Effector memory CD8-positive, alpha-beta T cell (primary cell): ENCODE results near the gene DLGAP1.
"Not testable (repeated sequence)": the region's sequence is repeated elsewhere in the genome, so short reads cannot be mapped to it uniquely, and the experiment has no call there.

Experiments used
- ATAC-seq: fragments of 150-1000 bp; cut with Tn5 transposase; replicated peaks from 2 replicates; pipeline ENCODE4 v1.10.0; 2021; ENCODE audit warnings: mild to moderate bottlenecking, moderate library complexity
- DNase-seq, 3 experiments: peaks; one replicate each; pipeline ENCODE4 v3.0.0; 2021
- H3K27ac Mint-ChIP-seq, 2 donors: one replicate each; pipeline ENCODE4 v1.8.0; 2022; ENCODE audit warnings: mild to moderate bottlenecking in 2 of 2, mixed read lengths in 2 of 2, moderate library complexity in 2 of 2
- H3K27me3 Mint-ChIP-seq, 2 donors: one replicate each; pipeline ENCODE4 v1.8.0; 2022; ENCODE audit warnings: mixed read lengths in 2 of 2
- H3K36me3 Mint-ChIP-seq: one replicate; pipeline ENCODE4 v1.8.0; 2022; ENCODE audit warnings: mild to moderate bottlenecking, moderate library complexity, mixed read lengths; ENCODE audit not compliant: insufficient read depth
- H3K4me1 Mint-ChIP-seq, 2 donors: one replicate each; pipeline ENCODE4 v1.8.0; 2022; ENCODE audit warnings: low read depth in 2 of 2, mixed read lengths in 2 of 2
- H3K4me3 Mint-ChIP-seq, 2 donors: one replicate each; pipeline ENCODE4 v1.8.0; 2022; ENCODE audit warnings: mild to moderate bottlenecking in 2 of 2, mixed read lengths in 2 of 2, moderate library complexity in 2 of 2
- H3K9me3 Mint-ChIP-seq, 2 donors: one replicate each; pipeline ENCODE4 v1.8.0; 2022; ENCODE audit warnings: mixed read lengths in 2 of 2

The DLGAP1 gene

DNA sequence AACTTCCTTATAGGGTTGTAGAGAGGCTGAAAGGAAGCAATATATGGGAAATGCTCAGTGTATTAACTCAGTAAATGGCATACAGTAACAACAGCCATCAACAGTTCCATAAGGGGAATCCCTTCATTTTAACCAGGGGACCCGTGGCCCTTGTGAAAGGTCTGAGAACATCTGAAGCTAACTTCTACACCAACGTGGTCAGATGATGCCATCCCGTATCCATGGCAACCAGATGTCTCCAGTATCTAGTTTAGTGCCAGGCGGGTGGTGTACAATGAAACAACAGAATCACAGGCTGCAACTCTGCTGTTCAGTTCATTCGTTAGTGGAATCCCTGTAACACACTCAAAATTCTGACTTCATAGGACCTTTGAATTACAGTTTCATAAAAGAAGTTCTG is 842.8 kb downstream of the DLGAP1 start:
- H3K27ac Mint-ChIP-seq = no peak overlapping the region
- DNase-seq = no peak
- no peak overlapping the region for H3K4me3 Mint-ChIP-seq
- peaks cover 0 to 4% of the 10 kb centered on the region in 2 donors for H3K4me1 Mint-ChIP-seq
- no peak for ATAC-seq
- no peaks in the 10 kb centered on the region for H3K36me3 Mint-ChIP-seq
- H3K9me3 Mint-ChIP-seq = no peaks in the 10 kb centered on the region
- no peaks in the 10 kb centered on the region for H3K27me3 Mint-ChIP-seq

DNA sequence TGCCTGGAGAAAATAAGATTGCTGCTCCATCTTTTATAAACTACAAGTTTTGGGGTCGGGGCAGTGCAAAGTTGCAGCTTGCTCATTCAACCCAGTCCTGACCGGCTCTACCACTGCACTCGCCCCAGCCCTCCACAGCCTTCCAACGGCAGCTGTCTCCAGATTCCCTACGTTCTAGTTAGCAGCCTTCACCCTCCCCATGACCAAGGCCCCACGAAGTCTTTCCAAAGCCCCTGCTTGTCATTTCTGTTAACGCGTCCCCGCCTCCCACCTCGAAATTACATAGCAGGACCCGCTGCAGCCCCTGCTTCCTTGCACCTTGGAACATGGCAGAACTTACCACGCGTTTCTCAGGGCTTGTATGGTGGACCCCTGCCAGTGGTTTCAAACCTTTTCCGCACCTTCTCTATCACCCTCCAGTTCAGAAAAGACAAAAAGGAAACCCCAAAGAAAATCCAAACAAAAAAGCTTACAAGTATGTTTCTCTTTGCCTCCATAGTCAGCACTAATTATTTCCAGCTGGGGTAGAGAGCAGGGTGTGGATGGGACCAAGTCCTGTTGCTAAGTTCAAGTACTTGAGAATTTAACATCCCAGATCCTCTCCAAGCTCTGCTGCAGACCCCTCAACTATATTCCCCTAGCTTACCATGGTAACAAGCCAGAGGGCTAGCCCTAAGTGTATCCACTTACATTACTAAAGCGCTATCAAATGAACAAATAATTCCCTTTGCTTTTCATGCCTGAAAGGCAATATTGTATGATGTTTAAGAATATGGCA is 843.6 kb downstream of the DLGAP1 start:
- no peak overlapping the region for H3K4me3 Mint-ChIP-seq
- no peaks in the 10 kb centered on the region for H3K27me3 Mint-ChIP-seq
- no peaks in the 10 kb centered on the region for H3K9me3 Mint-ChIP-seq
- no peak overlapping the region for H3K27ac Mint-ChIP-seq
- no peaks in the 10 kb centered on the region for H3K36me3 Mint-ChIP-seq
- DNase-seq (no peak), ATAC-seq (no peak)
- peaks cover 0 to 7% of the 10 kb centered on the region in 2 donors for H3K4me1 Mint-ChIP-seq

DNA sequence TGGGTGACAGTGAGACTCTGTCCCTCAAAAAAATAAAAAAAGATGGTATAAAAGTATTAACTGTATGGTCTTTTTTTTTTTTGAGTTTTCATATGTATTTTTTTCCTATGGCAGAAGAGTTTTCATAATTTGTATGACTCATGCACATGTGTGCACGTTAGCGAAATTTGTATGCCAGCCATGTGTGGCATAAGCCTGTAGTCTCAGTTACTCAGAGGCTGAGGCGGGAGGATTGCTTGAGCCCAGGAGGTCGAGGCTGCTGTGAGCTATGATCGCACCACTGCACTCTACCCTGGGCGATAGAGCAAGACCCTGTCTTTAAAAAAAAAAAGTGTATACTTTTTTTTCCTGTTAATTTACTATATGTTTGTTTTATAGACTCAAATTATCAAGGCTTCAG is 844.3 kb downstream of the DLGAP1 start:
- ATAC-seq = no peak
- no peak overlapping the region for H3K27ac Mint-ChIP-seq
- H3K4me3 Mint-ChIP-seq = no peak overlapping the region
- no peaks in the 10 kb centered on the region for H3K27me3 Mint-ChIP-seq
- DNase-seq = no peak
- H3K4me1 Mint-ChIP-seq = peaks cover 0 to 7% of the 10 kb centered on the region in 2 donors
- no peaks in the 10 kb centered on the region for H3K36me3 Mint-ChIP-seq
- H3K9me3 Mint-ChIP-seq = no peaks in the 10 kb centered on the region

DNA sequence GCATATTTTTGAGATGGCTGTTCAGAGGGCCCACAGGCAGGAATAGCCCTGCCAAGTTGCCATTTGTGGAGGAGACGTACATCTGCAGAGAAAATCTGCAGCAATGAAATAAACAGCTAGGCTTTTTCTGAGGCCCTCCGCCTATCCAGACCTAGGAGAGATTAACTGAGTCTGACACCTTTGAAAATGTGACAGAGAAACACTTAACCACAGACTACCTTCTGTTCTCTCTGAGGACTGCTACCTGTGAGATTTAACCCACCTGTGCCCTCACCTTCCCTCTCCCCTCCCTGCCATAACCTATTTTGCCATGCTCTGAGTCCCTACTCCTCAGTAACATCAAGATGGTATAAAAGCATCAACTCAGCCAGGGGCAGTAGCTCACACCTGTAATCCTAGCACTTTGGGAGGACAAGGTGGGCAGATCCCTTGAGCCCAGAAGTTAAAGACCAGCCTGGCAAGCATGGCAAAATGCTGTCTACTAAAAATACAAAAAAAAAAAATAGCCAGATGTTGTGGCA is 844.9 kb downstream of the DLGAP1 start:
- no peak overlapping the region for H3K4me3 Mint-ChIP-seq
- H3K27me3 Mint-ChIP-seq = no peaks in the 10 kb centered on the region
- H3K36me3 Mint-ChIP-seq = no peaks in the 10 kb centered on the region
- peak overlapping the region in 1 of 2 donors; percentile 12 for H3K27ac Mint-ChIP-seq
- H3K9me3 Mint-ChIP-seq = no peaks in the 10 kb centered on the region
- H3K4me1 Mint-ChIP-seq = peaks cover 0 to 7% of the 10 kb centered on the region in 2 donors
- ATAC-seq (peak; percentile 55), DNase-seq (no peak)

DNA sequence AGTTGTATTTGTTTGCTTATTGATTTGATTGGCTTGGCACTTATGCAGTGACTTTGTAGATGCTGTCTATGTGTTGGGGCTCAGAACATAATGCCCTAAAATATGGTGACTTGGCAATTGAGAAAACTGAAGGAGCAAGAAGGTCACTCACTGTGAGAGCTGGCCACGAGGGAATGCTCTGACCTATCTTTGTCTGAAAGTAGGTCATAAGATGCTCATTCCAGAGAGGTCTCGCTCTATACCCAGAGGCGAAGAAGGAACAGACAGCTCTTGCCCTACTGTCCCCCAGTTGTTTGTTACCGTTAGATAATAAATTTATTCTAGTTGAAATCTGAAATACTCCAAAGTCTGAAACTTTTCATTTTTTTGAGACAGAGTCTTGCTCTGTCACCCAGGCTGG is 846.6 kb downstream of the DLGAP1 start:
- Mint-ChIP-seq H3K9me3 (no peaks in the 10 kb centered on the region), H3K27ac (no peak overlapping the region), H3K27me3 (no peaks in the 10 kb centered on the region), H3K36me3 (no peaks in the 10 kb centered on the region), H3K4me1 (peaks cover 0 to 7% of the 10 kb centered on the region in 2 donors), H3K4me3 (no peak overlapping the region)
- DNase-seq (no peak), ATAC-seq (no peak)

DNA sequence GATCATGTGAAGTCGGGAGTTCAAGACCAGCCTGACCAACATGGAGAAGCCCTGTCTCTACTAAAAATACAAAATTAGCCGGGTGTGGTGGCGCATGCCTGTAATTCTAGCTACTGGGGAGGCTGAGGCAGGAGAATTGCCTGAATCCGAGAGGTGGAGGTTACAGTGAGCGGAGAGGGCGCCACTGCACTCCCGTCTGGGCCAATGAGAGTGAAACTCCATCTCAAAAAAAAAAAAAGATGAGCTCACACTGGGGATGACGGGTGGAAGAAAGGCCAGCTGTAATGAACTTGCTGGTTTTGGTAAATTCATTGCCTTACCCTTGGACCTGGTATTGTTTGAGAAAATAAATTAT is 847.0 kb downstream of the DLGAP1 start:
- not testable (repeated sequence) for DNase-seq, ATAC-seq, H3K27ac Mint-ChIP-seq, H3K27me3 Mint-ChIP-seq, H3K4me1 Mint-ChIP-seq, H3K4me3 Mint-ChIP-seq, H3K9me3 Mint-ChIP-seq, H3K36me3 Mint-ChIP-seq

DNA sequence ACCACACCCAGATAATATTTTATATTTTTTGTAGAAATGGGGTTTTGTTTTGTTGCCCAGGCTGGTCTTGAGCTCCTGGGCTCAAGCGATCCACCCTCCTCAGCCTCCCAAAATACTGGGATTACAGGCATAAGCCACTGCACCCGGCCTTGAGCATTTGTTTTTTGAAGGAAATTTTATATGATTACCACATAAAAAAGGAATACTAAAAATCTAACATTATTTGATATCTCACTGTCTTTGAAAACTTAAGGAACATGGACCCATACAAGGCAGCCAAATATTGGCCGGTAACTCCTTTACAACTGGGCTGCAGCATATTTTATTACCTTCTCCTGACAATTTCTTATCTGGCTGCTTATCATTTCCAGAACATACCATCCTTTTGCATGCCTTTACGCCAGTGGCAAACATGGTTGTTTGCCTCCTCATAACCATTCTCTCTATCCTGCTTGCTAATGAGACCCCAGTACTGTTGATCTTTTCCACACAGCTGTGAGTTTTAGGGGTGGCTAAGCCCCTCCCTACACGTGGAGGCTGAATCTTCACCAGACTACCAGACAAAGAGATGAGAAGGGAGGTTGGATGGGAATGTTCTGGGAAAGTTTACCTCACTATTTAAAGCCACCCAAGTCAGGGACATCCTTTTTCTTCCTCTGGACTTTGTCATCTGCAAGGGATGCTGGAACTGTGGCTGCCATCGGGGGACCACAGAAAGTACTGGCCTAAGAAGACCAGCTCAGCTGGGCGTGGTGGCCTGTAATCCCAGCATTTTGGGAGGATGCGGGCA is 847.6 kb downstream of the DLGAP1 start:
- no peak overlapping the region for H3K27ac Mint-ChIP-seq
- ATAC-seq = no peak
- H3K27me3 Mint-ChIP-seq = no peaks in the 10 kb centered on the region
- no peaks in the 10 kb centered on the region for H3K9me3 Mint-ChIP-seq
- peaks cover 0 to 7% of the 10 kb centered on the region in 2 donors for H3K4me1 Mint-ChIP-seq
- H3K4me3 Mint-ChIP-seq = peak overlapping the region in 1 of 2 donors; percentile 39
- no peaks in the 10 kb centered on the region for H3K36me3 Mint-ChIP-seq
- DNase-seq = no peak

DNA sequence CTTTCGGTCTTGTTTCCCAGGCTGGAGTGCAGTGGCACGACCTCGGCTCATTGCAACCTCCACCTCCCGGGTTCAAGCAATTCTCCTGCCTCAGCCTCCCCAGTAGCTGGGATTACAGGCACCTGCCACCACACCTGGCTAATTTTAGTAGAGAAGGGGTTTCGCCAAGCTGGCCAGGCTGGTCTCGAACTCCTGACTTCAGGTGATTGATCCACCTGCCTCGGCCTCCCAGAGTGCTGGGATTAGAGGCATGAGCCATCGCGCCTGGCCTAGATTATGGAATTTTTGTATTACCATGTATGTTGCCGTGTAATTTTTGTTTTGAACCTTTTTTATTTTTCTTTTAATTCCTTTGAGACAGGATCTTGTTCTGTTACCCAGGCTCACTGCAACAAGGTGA is 848.2 kb downstream of the DLGAP1 start:
- not testable (repeated sequence) for H3K27ac Mint-ChIP-seq, DNase-seq, H3K4me3 Mint-ChIP-seq, H3K27me3 Mint-ChIP-seq, ATAC-seq, H3K4me1 Mint-ChIP-seq, H3K36me3 Mint-ChIP-seq, H3K9me3 Mint-ChIP-seq

DNA sequence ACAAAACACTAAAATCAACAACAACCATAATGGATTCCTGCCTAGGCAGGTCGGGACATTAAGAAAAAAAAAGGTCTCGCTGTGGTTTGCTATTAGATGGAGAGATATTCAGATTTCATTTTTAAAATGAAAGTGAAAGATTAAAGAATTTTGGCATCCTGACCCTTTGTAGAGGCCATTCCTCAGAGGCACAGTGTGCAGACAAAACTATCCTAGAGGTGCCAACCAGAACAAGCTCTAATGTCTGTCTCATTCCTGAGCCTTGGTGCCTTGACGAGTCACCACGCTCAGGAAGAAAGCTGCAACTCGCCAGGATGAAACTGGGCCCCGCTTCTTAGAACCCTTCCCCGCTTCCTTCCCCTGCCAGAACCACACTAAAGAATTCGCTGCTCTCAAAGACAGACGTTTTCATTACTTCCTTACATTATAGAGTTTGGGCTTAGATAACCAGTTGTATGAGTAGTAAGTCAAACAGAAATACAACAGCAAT is 849.1 kb downstream of the DLGAP1 start:
- Mint-ChIP-seq H3K9me3 (no peaks in the 10 kb centered on the region), H3K4me1 (peaks cover 0 to 7% of the 10 kb centered on the region in 2 donors), H3K27ac (no peak overlapping the region), H3K4me3 (no peak overlapping the region), H3K36me3 (no peaks in the 10 kb centered on the region), H3K27me3 (no peaks in the 10 kb centered on the region)
- peak; percentile 50 for ATAC-seq
- peak in 1 of 3 experiments; percentile 17 for DNase-seq

DNA sequence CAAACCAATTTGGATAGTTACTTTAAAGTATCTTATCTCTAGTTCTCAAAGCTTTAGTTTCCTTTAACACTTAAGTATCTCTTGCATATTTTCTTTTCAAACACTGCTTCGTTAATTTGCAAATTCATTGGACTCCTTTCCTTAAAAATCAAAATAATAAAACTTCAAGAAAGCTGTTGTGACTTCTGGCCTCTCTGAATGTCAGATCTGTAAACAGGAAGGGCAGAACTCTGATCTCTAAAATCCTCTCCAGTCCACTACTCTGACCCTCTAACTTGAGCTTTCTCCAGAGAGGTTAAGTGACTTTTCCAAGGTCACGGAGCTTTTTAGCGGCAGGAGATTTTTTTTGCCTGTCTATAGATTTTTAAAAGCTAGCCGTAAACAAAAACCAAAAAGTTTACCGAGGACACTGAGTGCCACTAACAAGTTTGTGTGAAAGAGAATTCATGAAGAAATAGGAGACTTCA is 849.6 kb downstream of the DLGAP1 start:
- ATAC-seq (no peak), DNase-seq (no peak)
- Mint-ChIP-seq H3K27ac (no peak overlapping the region), H3K4me3 (no peak overlapping the region), H3K4me1 (peaks cover 0 to 7% of the 10 kb centered on the region in 2 donors), H3K36me3 (no peaks in the 10 kb centered on the region), H3K27me3 (no peaks in the 10 kb centered on the region), H3K9me3 (no peaks in the 10 kb centered on the region)

DNA sequence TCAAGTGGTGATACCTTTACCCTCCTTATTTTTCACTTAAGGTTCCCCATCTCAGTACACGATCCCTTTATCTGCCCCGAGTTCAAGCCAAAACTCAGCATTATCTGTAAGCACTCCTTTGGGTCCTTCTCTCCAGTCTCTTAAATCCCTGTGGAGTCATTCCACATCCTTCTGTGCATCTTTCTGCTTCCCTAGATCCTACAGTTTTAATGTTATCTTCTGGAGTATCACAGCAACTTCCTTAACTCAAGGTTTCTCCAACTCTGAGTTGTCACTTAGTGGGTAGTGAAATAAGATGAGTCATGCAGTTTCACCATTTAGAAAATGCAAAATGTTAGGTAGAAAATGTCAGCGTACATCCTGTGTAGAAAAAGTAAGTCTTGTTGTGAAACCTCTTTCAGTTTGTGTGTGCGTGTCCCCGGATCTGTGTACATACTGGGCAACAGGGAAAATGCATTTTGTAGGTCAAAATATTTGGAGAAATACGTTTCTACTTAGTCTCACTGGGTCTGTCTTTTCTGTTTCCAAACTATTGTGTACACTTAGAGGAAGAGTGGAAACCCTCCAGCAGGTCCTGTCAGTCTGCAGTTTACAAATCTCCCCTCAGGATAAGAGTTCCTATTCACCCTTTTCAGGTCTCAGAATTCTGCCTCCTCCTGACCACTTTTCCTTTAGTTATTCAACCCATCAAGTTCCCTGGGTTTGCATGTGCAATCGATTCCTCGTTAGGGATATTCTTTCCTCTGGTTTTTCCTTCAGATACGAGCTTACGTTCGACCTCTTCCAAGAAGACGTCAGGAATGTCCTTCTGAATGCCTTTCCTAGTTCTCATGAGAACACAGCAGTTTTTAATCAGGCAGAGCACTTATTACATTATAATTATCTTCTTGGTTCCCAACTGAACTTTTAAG is 850.4 kb downstream of the DLGAP1 start:
- Mint-ChIP-seq H3K27me3 (no peaks in the 10 kb centered on the region), H3K4me1 (peaks cover 3 to 5% of the 10 kb centered on the region in 2 donors), H3K4me3 (no peak overlapping the region), H3K9me3 (no peaks in the 10 kb centered on the region), H3K36me3 (no peaks in the 10 kb centered on the region), H3K27ac (no peak overlapping the region)
- DNase-seq (peak in 1 of 3 experiments; percentile 20), ATAC-seq (peak; percentile 70)

DNA sequence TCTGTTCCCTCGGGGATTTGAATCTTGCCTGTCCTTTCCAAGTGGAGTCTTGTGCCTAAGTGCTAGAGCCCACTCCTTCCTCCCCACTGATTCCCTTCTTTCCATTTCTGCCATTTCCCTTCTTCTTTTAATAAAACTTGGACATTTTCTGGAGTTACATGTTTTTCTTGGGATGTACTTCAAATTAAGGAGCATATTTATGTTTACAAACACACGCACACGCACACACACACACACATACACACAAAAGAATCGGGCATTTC is 850.9 kb downstream of the DLGAP1 start:
- H3K27me3 Mint-ChIP-seq = no peaks in the 10 kb centered on the region
- H3K4me3 Mint-ChIP-seq = no peak overlapping the region
- H3K27ac Mint-ChIP-seq = no peak overlapping the region
- DNase-seq (no peak), ATAC-seq (no peak)
- H3K4me1 Mint-ChIP-seq = peaks cover 3 to 5% of the 10 kb centered on the region in 2 donors
- peaks cover 3% of the 10 kb centered on the region for H3K36me3 Mint-ChIP-seq
- no peaks in the 10 kb centered on the region for H3K9me3 Mint-ChIP-seq
